Adipose tissue (tissue), 3 donors: ENCODE measurements around the gene KRTAP10-6. TPM values are rescaled to one million over a fixed set of nuclear protein-coding genes. Genes with fewer than 3 reads are reported as not detected.
"Not testable (repeated sequence)": the region's sequence is repeated elsewhere in the genome, so short reads cannot be mapped to it uniquely, and the experiment has no call there.

Experiments used
- H3K27ac ChIP-seq: one replicate; pipeline ENCODE4 v1.5.1; 2013; ENCODE audit warnings: low read depth, low read length
- WGBS, 3 donors: extraction: QIAGEN DNeasy Blood & Tissue Kit; methylation state at CpG; one replicate each; pipeline ENCODE4 v1.1.7; 2013; 5-methylcytosine and 5-hydroxymethylcytosine counted together
- polyA plus RNA-seq, 3 donors: library from polyadenylated mRNA; stranded (reverse); fragments of 200-250 nt; gene quantifications; one replicate each; pipeline ENCODE4 v1.2.3, GENCODE V29; 2013
- donor health status: healthy with polysubstance abuse.
- donor health status: Bipolar disorder and iron deficiency.
- donor health status: healthy.

The KRTAP10-6 gene
- polyA plus RNA-seq, 3 donors: not detected

DNA sequence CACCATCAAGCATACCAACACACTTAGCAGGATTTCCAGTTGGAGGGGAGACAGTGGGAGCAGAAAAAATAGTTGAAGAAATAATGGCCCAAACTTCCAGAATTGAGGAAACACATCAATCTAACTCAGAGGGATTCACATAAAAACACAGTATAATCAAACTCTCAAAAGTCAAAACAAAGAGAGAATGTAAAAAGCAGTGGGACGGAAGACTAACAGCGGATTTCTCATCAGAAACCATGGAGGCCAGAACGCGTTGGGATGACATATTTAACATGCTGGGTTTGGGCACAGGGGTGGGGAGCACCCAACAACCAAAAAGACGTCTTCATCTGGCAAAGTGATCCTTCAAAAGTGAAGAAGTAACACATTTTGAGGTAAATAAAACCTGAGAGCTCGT, 27.6 kb upstream of the KRTAP10-6 start:
- H3K27ac ChIP-seq: no peak overlapping the region
- WGBS, 3 donors: 77 to 88% (median 87%) methylated on average over 6 of the region's 6 CpGs

DNA sequence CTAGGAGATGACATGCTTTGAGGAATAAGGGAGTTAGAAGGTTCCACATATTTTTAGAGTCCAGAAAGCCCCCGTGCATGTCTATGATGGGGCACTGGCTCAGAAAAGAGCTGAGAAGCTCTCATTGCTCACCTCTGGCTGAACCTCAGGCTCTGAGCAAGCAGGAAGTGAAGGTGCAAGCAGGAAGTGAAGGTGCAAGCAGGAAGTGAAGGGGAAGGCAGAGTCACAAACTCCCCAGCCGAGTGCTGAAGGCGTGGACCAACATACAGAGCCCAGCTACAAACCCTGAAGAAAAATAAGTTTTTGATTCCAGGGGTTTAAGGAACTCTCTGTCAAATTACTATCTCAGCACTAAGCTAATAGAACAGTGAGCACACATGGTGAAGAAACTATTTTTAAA, 26.6 kb upstream of the KRTAP10-6 start:
- H3K27ac ChIP-seq: no peak overlapping the region
- 34 to 68% (median 50%) methylated on average over 3 of the region's 3 CpGs for WGBS, 3 donors

DNA sequence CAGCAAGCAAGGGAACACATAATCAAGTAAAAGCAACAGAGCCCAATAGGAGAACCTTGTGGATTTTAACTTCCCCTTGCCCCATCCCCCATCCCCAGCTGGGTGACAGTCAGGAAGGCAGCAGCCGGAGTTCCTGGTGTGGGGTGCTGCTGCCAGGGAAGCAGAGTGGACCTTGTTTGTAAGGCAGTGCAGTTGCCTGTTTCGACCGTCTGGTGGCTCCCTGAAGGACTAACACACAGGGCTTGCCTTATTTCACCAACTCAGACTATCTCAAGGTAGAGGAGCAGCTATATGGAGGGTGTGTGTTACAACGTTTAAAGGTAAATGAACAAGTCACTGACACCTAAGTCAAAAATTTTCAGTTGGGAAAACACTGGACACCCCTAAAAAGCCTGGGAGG, 26.2 kb upstream of the KRTAP10-6 start:
- 8 to 27% (median 17%) methylated on average over 4 of the region's 4 CpGs for WGBS, 3 donors
- no peak overlapping the region for H3K27ac ChIP-seq

DNA sequence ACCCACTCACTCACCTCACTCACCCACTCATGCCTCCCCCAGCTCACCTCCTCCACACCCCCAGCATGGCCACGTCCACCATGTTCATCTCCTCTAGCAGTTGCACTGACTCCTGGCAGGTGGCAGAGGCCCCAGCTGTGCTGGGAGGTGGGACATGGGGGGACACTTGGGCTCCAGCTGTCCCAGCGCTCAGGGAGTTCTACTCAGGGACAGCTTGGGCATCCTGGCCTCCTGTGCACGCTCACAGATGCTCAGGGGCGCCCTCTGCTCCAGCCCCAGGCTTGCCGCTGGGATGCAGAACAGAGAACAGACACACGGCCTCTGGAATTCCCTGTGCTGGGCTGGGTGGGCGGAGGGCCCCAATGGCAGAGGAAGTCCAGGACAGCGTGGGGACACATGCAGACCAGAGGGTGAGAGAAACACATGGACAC, 24.8 kb upstream of the KRTAP10-6 start:
- WGBS, 3 donors: 49 to 63% (median 60%) methylated on average over 8 of the region's 8 CpGs
- no peak overlapping the region for H3K27ac ChIP-seq

DNA sequence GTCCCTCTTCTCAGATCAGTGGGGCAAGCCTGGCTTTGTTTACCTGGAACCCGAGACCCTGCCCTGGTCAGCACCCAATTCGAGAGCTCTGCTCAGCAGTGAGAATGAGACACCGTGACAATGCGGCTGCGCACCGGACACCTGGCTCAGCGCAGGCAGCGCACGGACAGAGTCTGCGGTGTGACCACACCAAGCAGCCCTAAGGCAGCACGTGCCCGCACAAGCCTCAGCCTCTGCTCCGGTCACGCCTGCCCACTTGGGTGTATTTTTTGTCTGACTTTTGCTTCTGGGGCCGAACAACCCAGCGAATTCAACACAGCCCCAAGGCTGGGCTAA, 24.3 kb upstream of the KRTAP10-6 start:
- H3K27ac ChIP-seq: no peak overlapping the region
- WGBS, 3 donors: 69 to 85% (median 80%) methylated on average over 16 of the region's 16 CpGs

DNA sequence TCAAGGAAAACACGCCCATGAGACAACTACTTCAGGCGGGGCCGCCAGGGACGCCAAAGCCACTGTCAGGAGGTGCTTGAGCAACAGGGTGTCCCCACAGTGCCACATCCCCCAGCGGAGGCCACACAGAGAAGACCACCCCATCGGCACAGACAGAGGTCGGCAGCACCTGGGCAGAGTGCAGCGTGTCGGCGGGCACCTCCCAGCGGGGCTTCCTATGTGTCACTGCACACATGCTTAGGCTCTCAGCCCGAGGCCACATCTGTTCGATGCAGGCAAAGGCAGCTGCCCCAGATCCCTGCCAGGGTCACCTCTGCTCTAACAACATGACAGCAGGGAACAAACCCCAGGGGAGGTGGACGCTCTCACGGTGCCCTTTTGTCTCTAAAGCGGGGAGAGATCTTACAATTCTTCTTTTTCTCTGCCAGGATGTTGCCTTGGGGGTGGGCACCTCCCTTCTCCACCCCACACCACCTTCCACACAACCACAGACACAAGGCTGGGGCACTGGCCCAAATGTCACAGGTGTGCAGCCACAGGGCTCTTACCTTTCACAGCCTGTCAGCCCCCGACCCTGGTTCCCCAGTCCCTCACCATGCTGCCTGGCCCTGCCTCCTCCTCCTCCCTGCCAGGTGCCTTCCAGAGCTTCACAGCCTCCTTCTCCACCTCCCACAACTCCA, 23.7 kb upstream of the KRTAP10-6 start:
- H3K27ac ChIP-seq: no peak overlapping the region
- 58 to 80% (median 77%) methylated on average over 17 of the region's 17 CpGs for WGBS, 3 donors

DNA sequence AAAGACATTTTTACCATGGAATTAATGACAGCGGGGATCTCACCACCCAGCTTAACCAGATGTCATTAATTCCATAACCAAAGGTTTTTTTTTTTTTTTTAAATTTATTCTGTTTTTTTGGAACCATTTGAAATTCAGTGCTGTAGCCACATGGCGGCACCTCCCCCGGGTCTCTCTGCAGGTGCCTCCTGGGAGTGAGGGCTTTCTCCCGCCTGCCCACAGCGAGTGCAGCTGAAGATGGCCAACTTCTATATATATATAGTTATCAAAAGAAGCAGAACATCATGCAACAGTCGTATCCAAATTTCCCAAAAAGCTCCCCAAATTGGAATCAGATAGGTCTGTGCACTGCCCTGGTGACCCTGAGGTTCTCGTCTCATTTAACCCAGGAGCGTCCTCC, 23.2 kb upstream of the KRTAP10-6 start:
- 58 to 79% (median 78%) methylated on average over 8 of the region's 8 CpGs for WGBS, 3 donors
- H3K27ac ChIP-seq: no peak overlapping the region

DNA sequence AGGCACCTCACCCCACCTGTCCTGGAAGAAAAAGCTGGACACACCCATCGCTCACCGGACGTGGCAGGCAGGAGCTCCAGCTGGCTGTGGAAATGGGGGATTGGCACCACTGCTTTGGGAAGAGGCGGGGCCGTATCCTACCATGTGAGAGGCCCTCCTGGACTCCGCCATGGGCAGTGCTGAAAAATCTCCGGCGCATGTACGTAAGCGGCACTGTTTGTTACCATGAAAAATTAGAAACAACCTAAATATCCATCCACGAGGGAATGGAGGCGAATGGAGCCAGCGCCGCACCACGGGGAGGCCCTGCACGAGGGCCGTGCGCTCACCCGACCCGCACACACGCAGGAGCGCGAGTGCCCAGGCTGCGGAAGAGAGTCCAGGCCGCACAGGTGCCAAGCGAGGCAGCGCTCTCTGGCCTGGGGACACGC, 22.7 kb upstream of the KRTAP10-6 start:
- 81 to 88% (median 86%) methylated on average over 28 of the region's 28 CpGs for WGBS, 3 donors
- H3K27ac ChIP-seq: no peak overlapping the region

DNA sequence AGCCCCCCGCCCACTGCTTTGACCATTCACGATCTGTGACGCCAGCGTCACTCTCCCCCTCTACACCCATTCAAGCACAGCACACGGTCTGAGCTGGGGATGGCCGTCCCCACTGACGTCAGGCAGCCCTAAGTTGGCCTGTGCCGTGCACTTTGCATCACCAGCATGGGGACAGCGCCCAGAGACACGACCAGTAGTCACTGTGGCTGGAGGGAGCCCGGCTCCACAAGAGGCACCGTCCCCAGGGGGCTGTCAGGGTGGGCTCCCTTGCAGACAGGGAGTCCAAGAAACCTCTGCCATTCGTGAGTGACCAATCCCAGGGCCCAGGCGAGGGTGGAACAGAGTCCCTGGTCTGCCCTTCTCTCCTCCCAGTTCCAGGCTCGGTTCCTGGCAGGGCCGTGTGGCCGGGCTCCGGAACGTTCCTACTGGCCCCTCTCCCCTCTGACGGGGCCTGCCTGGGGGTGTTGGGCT, 21.9 kb upstream of the KRTAP10-6 start:
- 72 to 86% (median 83%) methylated on average over 20 of the region's 20 CpGs for WGBS, 3 donors

DNA sequence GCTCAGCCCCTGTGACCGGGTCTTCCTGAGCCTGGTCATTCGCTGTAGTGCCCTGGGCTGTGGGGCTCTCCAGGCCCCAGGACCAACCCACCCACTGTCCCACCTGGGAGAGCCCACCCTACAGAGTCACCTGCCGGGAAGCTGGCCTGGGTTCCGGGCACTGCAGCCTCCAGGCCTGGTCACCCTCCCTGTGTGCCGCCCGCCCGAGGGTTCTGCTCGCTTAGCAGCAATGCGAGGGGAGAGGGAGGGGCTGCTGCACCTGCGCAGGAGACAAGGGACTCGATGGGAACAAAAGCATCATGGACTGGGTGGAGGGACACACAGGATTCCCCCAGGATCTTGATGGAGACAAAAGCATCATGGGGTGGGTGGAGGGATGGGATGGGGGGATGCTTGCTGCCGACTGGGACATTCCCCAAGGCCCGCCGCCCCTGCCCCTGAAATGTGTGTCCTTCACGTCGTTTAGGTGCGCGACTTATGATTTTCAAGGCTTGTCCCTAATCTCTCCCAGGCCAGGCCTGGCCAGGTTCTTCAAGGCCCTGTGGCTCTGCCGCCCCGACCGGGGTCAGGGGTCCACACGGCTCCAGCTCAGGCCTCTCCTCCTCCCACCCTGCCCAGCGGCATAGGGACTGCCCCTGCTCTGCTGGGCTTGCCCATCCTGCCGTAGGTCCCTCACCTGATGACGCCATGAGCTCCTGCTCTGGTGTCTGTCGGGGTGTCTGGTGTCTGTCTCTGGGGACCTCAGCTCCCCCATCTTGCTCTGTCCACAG, 21.3 kb upstream of the KRTAP10-6 start:
- 73 to 89% (median 85%) methylated on average over 25 to 26 of the region's 26 CpGs for WGBS, 3 donors
- H3K27ac ChIP-seq: no peak overlapping the region

More for the DNA sequence above, 21.9 kb upstream of the KRTAP10-6 start:
- no peak overlapping the region for H3K27ac ChIP-seq

DNA sequence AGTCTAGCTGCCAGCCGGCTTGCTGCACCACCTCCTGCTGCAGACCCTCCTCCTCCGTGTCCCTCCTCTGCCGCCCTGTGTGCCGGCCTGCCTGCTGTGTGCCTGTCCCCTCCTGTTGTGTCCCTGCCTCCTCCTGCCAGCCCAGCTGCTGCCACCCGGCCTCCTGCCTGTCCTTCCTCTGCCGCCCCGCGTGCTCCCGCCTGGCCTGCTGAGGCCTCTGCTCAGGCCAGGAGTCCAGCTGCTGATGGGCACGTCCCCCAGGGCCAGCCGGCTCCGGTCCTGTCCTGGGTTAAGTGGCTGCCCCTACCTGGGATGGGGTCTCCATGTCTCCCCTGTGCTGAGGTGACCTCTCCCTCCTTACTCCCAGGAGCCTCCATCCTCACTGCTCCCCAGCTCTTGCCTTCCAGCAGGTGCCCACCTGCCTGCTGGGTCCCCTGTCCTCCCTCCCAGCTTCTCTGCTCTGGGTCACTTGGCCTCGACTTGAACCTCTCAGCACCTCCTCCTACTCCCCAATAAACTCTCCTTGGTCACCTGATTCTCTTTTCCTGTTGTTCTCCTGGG, 20.4 kb upstream of the KRTAP10-6 start:
- WGBS, 3 donors: 74 to 88% (median 79%) methylated on average over 12 to 13 of the region's 13 CpGs
- no peak overlapping the region for H3K27ac ChIP-seq

DNA sequence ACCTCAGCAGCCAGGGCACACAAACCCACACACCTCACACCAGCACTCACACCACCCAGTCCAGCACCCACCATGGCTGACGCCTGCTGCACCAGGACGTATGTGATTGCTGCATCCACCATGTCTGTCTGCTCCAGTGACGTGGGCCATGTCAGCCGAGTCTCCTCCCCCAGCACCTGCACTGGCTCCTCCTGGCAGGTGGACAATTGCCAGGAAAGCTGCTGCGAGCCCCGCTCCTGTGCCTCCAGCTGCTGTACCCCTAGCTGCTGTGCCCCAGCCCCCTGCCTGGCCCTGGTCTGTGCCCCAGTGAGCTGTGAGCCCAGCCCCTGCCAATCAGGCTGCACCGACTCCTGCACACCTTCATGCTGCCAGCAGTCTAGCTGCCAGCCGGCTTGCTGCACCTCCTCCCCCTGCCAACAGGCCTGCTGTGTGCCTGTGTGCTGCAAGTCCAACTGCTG, 19.8 kb upstream of the KRTAP10-6 start, which contains the start of gene KRTAP10-8:
KRTAP10-8 (plus strand) TSS at position 51 of the 458 bp plus-strand sequence; CDS start at position 73, 22 bp downstream.
- H3K27ac ChIP-seq: no peak within 1 kb of the TSS
- 82 to 86% (median 84%) methylated on average over 8 of the region's 8 CpGs for WGBS, 3 donors

DNA sequence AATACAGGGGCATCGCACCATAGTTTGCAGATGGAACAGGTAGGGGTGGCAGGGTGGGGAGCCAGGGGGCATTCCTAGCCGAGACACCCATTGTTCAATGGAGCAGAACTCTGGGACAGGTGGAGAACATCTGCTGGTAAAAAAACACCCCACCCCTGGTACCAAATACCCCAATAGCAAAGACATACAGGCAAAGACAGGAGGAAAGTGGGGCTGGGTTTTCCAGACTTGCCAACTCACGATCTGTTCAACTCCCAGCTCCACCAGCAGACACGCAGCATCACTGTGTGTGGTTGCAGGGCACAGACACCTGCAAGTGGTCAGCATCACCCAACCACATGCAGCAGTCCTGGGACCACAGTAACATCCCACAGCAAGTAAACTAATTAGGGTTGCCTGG, 19.2 kb upstream of the KRTAP10-6 start:
- H3K27ac ChIP-seq: no peak overlapping the region
- WGBS, 3 donors: 82 to 85% (median 85%) methylated on average over 4 of the region's 4 CpGs

DNA sequence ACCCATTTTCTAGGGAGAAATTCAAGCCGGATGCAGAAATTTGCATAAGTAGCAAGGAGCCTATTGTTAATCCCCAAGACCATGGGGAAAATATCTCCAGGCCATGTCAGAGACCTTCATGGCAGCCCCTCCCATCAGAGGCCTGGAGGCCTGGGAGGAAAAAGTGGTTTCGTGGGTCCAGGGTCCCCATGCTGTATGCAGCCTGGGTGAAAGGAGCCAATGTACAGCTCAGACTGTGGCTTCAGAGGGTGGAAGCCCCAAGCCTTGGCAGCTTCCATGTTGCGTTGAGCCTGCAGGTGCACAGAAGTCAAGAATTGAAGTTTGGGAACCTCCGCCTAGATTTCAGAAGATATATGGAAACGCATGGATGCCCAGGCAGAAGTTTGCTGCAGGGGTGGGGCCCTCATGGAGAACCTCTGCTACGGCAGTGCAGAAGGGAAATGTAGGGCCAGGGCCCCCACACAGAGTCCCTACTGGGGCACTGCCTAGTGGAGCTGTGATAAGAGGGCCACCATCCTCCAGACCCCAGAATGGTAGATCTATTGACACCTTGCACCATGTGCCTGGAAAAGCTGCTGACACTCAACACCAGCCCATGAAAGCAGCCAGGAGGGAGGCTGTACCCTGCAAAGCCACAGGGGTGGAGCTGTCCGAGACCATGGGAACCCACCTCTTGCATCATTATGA, 18.0 kb upstream of the KRTAP10-6 start:
- WGBS, 3 donors: 91 to 96% (median 93%) methylated on average over 7 of the region's 7 CpGs
- H3K27ac ChIP-seq: not testable (repeated sequence)

DNA sequence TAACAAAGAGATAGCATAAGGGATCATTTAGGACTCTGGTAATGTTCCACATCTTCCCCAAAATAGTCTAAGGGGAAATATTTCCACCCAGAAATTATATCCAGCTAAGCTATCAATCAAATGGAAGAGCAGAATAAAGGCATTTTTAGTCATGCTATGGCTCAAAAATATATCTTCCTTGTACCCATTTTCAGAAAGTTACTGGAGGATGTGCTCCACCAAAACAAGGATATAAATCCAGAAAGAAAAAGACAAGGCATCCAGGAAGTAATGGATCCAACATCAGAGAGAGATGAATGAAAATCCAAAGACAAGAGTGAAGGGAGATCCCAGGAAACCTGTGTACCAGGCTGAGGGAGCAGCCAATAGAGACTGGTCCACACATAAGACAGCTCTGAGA, 16.9 kb upstream of the KRTAP10-6 start:
- no peak overlapping the region for H3K27ac ChIP-seq

DNA sequence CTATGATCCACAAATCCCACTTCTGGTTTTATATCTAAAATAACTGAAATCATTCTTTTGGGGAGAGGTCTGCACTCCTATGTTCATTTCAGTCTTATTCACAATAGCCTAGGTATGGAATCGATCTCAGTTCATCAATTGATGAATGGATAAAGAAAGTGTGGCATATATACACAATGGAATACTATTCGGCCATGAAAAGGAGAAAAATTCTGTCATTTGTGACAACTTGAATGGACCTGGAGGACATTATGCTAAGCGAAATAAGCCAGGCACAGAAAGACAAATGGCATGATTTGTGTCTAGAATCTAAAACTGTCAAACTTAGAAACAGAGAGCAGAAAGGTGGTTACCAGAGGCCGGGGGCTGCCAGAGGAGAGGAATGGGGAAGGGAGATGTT, 14.2 kb upstream of the KRTAP10-6 start:
- 74 to 76% (median 74%) methylated on average over 4 of the region's 4 CpGs for WGBS, 3 donors
- H3K27ac ChIP-seq: no peak overlapping the region

DNA sequence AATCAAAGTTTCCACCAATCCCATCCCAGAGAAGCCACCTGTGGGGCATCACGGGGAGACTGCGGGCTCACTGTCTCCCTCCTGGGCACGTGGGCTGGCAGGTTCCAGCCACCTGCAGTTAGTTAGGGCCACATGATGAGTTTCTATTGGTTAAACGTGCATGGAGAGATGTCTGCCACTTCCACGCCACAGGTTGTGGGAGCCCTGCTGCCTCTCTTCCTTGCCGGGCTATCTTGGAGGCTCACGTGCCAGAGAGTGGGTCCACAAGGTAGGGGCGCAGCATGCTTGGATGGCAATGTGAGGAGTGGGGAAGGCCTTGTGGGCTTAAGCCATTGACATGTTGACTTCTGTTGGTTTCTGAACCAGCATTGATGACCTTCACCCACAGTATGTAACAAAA, 11.6 kb upstream of the KRTAP10-6 start:
- whole genome bisulfite sequencing, 3 donors: 77 to 87% (median 85%) methylated on average over 8 of the region's 8 CpGs
- no peak overlapping the region for H3K27ac ChIP-seq

DNA sequence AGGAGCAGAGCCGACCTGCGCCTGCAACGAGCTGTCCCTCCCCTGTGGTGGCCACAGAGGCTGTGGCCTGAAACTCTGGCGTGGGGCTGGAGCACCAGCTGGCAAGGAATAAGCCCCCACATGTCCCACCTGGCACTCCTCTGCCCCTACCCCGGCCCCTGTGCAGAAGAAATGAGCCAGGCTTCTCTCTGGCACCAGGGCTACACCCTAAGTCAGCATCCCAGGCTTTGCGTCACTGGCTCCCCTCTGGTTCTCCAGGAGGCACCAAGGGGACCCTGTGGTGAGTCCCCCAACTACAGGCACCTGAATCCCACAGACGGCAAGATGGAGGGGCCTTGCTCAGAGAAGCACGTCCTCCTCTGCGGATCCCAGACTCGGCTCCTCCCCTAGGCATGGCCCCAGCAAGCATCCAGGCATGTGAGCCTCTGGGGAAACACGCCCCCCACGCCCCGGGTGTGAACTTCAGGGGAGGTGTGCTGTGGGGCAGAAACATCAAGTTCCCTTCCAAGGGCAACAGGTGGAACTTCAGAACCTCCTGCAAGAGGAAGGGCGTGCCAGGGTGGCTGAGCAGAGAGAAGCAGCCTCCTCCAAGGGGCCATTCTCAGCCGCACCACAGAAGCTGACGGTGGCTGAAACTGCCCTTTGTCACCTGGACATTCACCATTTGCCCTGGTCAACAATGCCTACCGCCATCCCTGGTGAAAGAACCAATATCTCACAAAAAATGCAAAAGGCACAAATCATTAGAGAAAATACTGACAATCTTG, 11.0 kb upstream of the KRTAP10-6 start:
- WGBS, 3 donors: 53 to 56% (median 55%) methylated on average over 16 to 17 of the region's 17 CpGs
- no peak overlapping the region for H3K27ac ChIP-seq
